ENCODE measurements around the gene UPP1. TPM values are rescaled to one million over a fixed set of nuclear protein-coding genes. Genes with fewer than 3 reads are reported as not detected.
A peak's percentile ranks its signal among the peaks of the same experiment; 100 is the strongest.

UPP1 gene
- total and polyA plus RNA-seq, 2 of the 4 experiments (the other 2 are of a cell fraction) = 3.9 to 14.5 TPM

- Histone ChIP-seq H2BK5ac (ENCODE audit: low read depth, low read length, poor library complexity, severe bottlenecking) (no peak overlapping the region), H3K14ac (replicated peaks; ENCODE audit: low read depth, low read length) (peak overlapping the region; percentile 19; the same call in 1 of the 2 replicates), H3K27ac (ENCODE audit: insufficient read depth, low read length) (no peak overlapping the region), H2BK120ac (ENCODE audit: low read depth, low read length) (no peak overlapping the region), H2AK9ac (replicated peaks; ENCODE audit: low read depth, low read length, poor library complexity) (no peak overlapping the region), H3K4ac (ENCODE audit: low read depth, low read length) (peak overlapping the region; percentile 49; the same call in 1 of the 2 replicates), H3K56ac (ENCODE audit: extremely low read depth, insufficient read depth, low read length) (no peak overlapping the region), H2AFZ (replicated peaks; ENCODE audit: low read length, poor library complexity) (no peak overlapping the region), H3K9me1 (ENCODE audit: insufficient read depth, low read length) (no peaks in the 10 kb centered on the region; the same call in 1 of the 2 replicates), H3K79me1 (ENCODE audit: low read depth in 1 of 2, low read length in 2 of 2) (no peaks in the 10 kb centered on the region), H2AK5ac (ENCODE audit: low read depth, low read length) (no peak overlapping the region), H3K4me1 (ENCODE audit: control insufficient read depth, insufficient read depth, low read length) (peaks cover 3% of the 10 kb centered on the region), H3K4me3 (ENCODE audit: insufficient read depth, low read depth, low read length) (no peak overlapping the region), H4K8ac (ENCODE audit: low read depth in 2 of 2, low read length in 2 of 2) (peak overlapping the region in 1 of 2 experiments; percentile 66; a peak in 1 of 4 replicates), H3K18ac (ENCODE audit: low read depth, low read length) (no peak overlapping the region; the same call in 1 of the 2 replicates), H3K4me2 (ENCODE audit: low read depth, low read length) (no peak overlapping the region; the same call in 1 of the 2 replicates), H4K91ac (ENCODE audit: insufficient read depth, low read depth, low read length) (no peak overlapping the region), H3K27me3 (ENCODE audit: control insufficient read depth, insufficient read depth, low read length) (peaks cover 4% of the 10 kb centered on the region; the same call in 1 of the 2 replicates), H3K23ac (ENCODE audit: low read depth, low read length) (no peak overlapping the region), H2BK20ac (ENCODE audit: low read depth, low read length) (no peak overlapping the region), H4K5ac (ENCODE audit: low read depth, low read length) (no peak overlapping the region), H2BK15ac (ENCODE audit: low read depth, low read length) (no peak overlapping the region), H3K36me3 (ENCODE audit: control insufficient read depth, insufficient read depth, low read length) (no peaks in the 10 kb centered on the region), H3K9me3 (ENCODE audit: control insufficient read depth, insufficient read depth, low read length) (no peaks in the 10 kb centered on the region), H4K20me1 (ENCODE audit: insufficient read depth, low read length) (no peaks in the 10 kb centered on the region), H3K9ac (ENCODE audit: low read depth, low read length) (no peak overlapping the region)
- POLR2A ChIA-PET (ENCODE audit: unreplicated experiment) = no interaction called here
- in situ Hi-C loops (cut with MboI; ENCODE audit: low sequenced_read_pairs) = no loop called here
- DNase-seq = peak; percentile 7
- BruUV-seq (replicated peaks) = no TSS peak
- CTCF ChIA-PET = no interaction called here
- intact Hi-C loops (cut with micrococcal nuclease) = no loop called here
- no peak for TF ChIP-seq MAFK (IDR thresholded peaks at IDR 0.05; ENCODE audit: low read depth, low read length)
- TF ChIP-seq MAZ (IDR thresholded peaks at IDR 0.05; ENCODE audit: borderline replicate concordance, low read depth, low read length) = no peak
- no peak for TF ChIP-seq RFX5 (IDR thresholded peaks at IDR 0.05; ENCODE audit: low read depth, low read length)
- no peak for ATAC-seq (ENCODE audit: low read depth)
- dilution Hi-C loops (cut with HindIII; ENCODE audit: low sequenced_read_pairs, unreplicated experiment) = no loop called here
- WGBS, 2 experiments (ENCODE audit: extremely low coverage in 2 of 2, insufficient read length in 1 of 2) = 55% methylated on average over 3 of the region's 3 CpGs; no CpG with 5 or more reads in 1 of the 2 experiments
Measured at GRCh38 chr7:48042216-48042615, 46.8 kb upstream of the UPP1 start.

Data from IMR-90 (cell line).